ENCODE measurements around the gene IQGAP3.

DNA sequence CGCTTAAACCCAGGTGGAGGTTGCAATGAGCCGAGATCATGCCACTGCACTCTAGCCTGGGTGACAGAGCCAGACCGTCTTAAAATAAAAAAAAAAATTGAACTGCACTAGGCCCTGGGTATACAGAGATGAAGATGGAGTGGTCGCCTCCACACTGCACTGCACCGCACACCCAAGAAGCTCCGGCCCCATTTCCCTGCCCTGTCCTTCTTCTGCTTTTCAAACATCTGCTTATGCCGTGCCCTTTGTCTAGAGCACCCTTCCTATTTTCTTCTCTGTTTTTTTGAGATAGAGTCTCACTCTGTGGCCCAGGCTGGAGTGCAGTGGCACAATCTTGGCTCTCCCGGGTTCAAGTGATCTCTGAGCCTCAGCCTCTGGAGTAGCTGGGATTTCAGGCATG lies 17.4 kb downstream of the IQGAP3 start:
- TF ChIP-seq CTCF (IDR thresholded peaks at IDR 0.05), result no peak
- TF ChIP-seq POLR2A (IDR thresholded peaks at IDR 0.05), result no peak

Data from esophagus squamous epithelium (tissue), 4 donors.